IMR-90 (cell line): ENCODE measurements around the gene MARVELD3.

ENCODE experiments used
- POLR2A ChIP-seq: IDR thresholded peaks from 2 replicates; pipeline ENCODE4 v1.6.1; 2012; ENCODE audit warnings: mild to moderate bottlenecking, low read depth, low read length
- TF ChIP-seq, protein P1 (sequence below): conservative IDR thresholded peaks from 2 replicates; pipeline ENCODE4 v1.5.1; 2012; ENCODE audit warnings: mild to moderate bottlenecking, low read depth, low read length, improper control_type of control experiment

DNA sequence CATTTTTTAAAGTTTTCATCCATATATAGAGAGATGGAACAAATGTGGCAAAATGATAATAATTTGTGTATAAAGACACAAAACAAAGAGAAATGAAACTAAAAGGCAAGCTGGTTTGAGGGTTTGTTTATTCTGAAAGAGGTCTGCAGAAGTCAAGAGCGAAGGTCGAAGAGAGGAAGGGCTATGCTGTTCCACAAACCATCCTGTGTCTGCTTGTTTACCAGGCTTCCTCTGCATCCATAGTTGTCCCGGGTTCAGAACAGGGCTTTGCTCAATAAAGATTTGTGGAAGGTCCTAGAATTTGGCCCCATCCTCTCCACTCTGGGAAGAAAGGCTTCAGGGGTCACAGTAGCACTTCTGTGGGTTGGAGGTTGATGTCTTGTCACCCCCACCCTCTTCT, 2.4 kb upstream of the MARVELD3 start:
- TF ChIP-seq, protein P1, sequence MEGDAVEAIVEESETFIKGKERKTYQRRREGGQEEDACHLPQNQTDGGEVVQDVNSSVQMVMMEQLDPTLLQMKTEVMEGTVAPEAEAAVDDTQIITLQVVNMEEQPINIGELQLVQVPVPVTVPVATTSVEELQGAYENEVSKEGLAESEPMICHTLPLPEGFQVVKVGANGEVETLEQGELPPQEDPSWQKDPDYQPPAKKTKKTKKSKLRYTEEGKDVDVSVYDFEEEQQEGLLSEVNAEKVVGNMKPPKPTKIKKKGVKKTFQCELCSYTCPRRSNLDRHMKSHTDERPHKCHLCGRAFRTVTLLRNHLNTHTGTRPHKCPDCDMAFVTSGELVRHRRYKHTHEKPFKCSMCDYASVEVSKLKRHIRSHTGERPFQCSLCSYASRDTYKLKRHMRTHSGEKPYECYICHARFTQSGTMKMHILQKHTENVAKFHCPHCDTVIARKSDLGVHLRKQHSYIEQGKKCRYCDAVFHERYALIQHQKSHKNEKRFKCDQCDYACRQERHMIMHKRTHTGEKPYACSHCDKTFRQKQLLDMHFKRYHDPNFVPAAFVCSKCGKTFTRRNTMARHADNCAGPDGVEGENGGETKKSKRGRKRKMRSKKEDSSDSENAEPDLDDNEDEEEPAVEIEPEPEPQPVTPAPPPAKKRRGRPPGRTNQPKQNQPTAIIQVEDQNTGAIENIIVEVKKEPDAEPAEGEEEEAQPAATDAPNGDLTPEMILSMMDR, result no peak
- TF ChIP-seq POLR2A, result no peak
